HepG2 (cell line): ENCODE measurements around the gene TBC1D22A. TPM values are rescaled to one million over a fixed set of nuclear protein-coding genes. Genes with fewer than 3 reads are reported as not detected.

ENCODE experiments used
- ATAC-seq: fragments of 200-7000 bp; cut with Tn5 transposase; 3 replicates; pipeline ENCODE4 v1.9.1; 2020; ENCODE audit warnings: mild to moderate bottlenecking, moderate library complexity
- BruUV-seq: library from RNA; stranded (reverse); fragments of 400-500 nt; replicated peaks from 2 replicates; lab custom pipeline; 2021; lab: Mats Ljungman, UMichigan
- CTCF ChIA-PET: fragments of 300-600 bp; formaldehyde crosslinking; extraction: SDS; loops from one replicate; lab custom pipeline; 2021; ENCODE audit warnings: low total read pairs, inconsistent platforms, low intra/inter-chr PET ratio; lab: Yijun Ruan, JAX
- POLR2A ChIA-PET: fragments of 350-600 bp; sonication (Branson Sonifier 250); formaldehyde crosslinking; loops from one replicate; lab custom pipeline; 2020; ENCODE audit warnings: antibody characterized with exemption, inconsistent platforms; lab: Yijun Ruan, JAX
- DNase-seq: peaks from one replicate; pipeline ENCODE4 v3.0.0-alpha.2; 2015; ENCODE audit warnings: low spot score
- FAIRE-seq: peaks from 3 replicates; lab custom pipeline; 2011; peaks lifted over from hg19 to GRCh38; lab: Jason Lieb, UNC
- H2AFZ ChIP-seq: one replicate; pipeline ENCODE4 v1.6.1; 2011; ENCODE audit warnings: low read length, inconsistent platforms
- H3K27ac ChIP-seq: fragments of 300-600 bp; 3 replicates; pipeline ENCODE4 v1.8.0; 2011; ENCODE audit warnings: mixed run types, mild to moderate bottlenecking, mixed read lengths, low read length, inconsistent platforms; ENCODE audit not compliant: insufficient read depth; ENCODE audit errors: extremely low read length
- H3K27me3 ChIP-seq, 2 experiments: fragments of 200-600 bp in 1 of 2; 2 replicates in 1 of 2; 3 replicates in 1 of 2; pipeline versions ENCODE4 v1.6.0 to v1.8.0; 2011; ENCODE audit warnings: low read length in 2 of 2, mild to moderate bottlenecking in 2 of 2, moderate library complexity in 2 of 2, inconsistent platforms in 1 of 2; ENCODE audit not compliant: insufficient read depth in 2 of 2, control insufficient read depth in 1 of 2
- H3K36me3 ChIP-seq, 2 experiments: fragments of 200-600 bp in 1 of 2; replicated peaks in 1 of 2; 2 replicates in 1 of 2; 3 replicates in 1 of 2; pipeline versions ENCODE4 v1.5.1 to v1.8.0; 2011; ENCODE audit warnings: low read length in 2 of 2, inconsistent platforms in 1 of 2; ENCODE audit not compliant: insufficient read depth in 2 of 2, control insufficient read depth in 1 of 2
- H3K4me1 ChIP-seq: 2 replicates; pipeline ENCODE4 v1.5.1; 2012; ENCODE audit warnings: low read length, inconsistent platforms; ENCODE audit not compliant: insufficient read depth
- H3K4me2 ChIP-seq: 2 replicates; pipeline ENCODE4 v1.6.0; 2011; ENCODE audit warnings: low read depth, low read length, inconsistent platforms
- H3K4me3 ChIP-seq, 3 experiments: fragments of 200-600 bp in 1 of 3; sonication (generic), shearing (Covaris generic) in 1 of 3; replicated peaks in 1 of 3; 2 replicates each; pipeline ENCODE4 v1.5.1; 2011 to 2016; ENCODE audit warnings: low read length in 3 of 3, inconsistent platforms in 2 of 3, low read depth in 2 of 3, mild to moderate bottlenecking in 2 of 3, control low read depth in 1 of 3, mixed read lengths in 1 of 3; ENCODE audit not compliant: insufficient read depth in 1 of 3
- H3K79me2 ChIP-seq: one replicate; pipeline ENCODE4 v1.6.1; 2011; ENCODE audit warnings: low read length, inconsistent platforms; ENCODE audit not compliant: insufficient read depth
- H3K9ac ChIP-seq: 2 replicates; pipeline ENCODE4 v1.6.0; 2011; ENCODE audit warnings: mild to moderate bottlenecking, low read depth, low read length, inconsistent platforms; ENCODE audit not compliant: insufficient read depth
- H3K9me3 ChIP-seq: 2 replicates; pipeline ENCODE4 v1.5.1; 2012; ENCODE audit warnings: mild to moderate bottlenecking, low read length
- H4K20me1 ChIP-seq: 2 replicates; pipeline ENCODE4 v1.6.0; 2011; ENCODE audit warnings: inconsistent platforms, mild to moderate bottlenecking, low read length, moderate library complexity; ENCODE audit not compliant: insufficient read depth
- AKAP8 ChIP-seq: sonication (generic); formaldehyde crosslinking; IDR thresholded peaks from 2 replicates; pipeline ENCODE4 v1.5.1; 2020; ENCODE audit warnings: mild to moderate bottlenecking, missing genetic modification reagents
- HES4 ChIP-seq: sonication (generic); formaldehyde crosslinking; IDR thresholded peaks from 2 replicates; pipeline ENCODE4 v1.9.0; 2021; ENCODE audit warnings: mild to moderate bottlenecking, missing genetic modification reagents, borderline replicate concordance
- HOXA5 ChIP-seq: sonication (generic); formaldehyde crosslinking; IDR thresholded peaks from 2 replicates; pipeline ENCODE4 v1.4.0; 2020; ENCODE audit warnings: missing genetic modification reagents
- KAT7 ChIP-seq: IDR thresholded peaks from 2 replicates; pipeline ENCODE4 v1.6.1; 2018; ENCODE audit warnings: borderline replicate concordance, missing compliant biosample characterization
- NBN ChIP-seq: fragments of 450-650 bp; conservative IDR thresholded peaks from 2 replicates; pipeline ENCODE4 v1.6.1; 2017
- RFXAP ChIP-seq: sonication (generic); formaldehyde crosslinking; IDR thresholded peaks from 2 replicates; pipeline ENCODE4 v1.4.0; 2020; ENCODE audit warnings: missing genetic modification reagents, borderline replicate concordance
- SNAI1 ChIP-seq: sonication (generic); formaldehyde crosslinking; IDR thresholded peaks from 2 replicates; pipeline ENCODE4 v1.5.0; 2020; ENCODE audit warnings: mild to moderate bottlenecking, missing genetic modification reagents, borderline replicate concordance
- TBX2 ChIP-seq: sonication (generic); formaldehyde crosslinking; IDR thresholded peaks from 2 replicates; pipeline ENCODE4 v1.5.0; 2020; ENCODE audit warnings: missing genetic modification reagents, mild to moderate bottlenecking, borderline replicate concordance
- ZFY ChIP-seq: sonication (generic); formaldehyde crosslinking; IDR thresholded peaks from 2 replicates; pipeline ENCODE4 v1.4.0; 2020; ENCODE audit warnings: missing genetic modification reagents
- ZNF558 ChIP-seq: sonication (generic); formaldehyde crosslinking; IDR thresholded peaks from 2 replicates; pipeline ENCODE4 v1.9.0; 2022; ENCODE audit warnings: mild to moderate bottlenecking, missing genetic modification reagents, borderline replicate concordance
- ZNF850 ChIP-seq: sonication (generic); formaldehyde crosslinking; conservative IDR thresholded peaks from 2 replicates; pipeline ENCODE4 v1.9.0; 2021; ENCODE audit warnings: mild to moderate bottlenecking, missing genetic modification reagents
- ZNF878 ChIP-seq: sonication (generic); formaldehyde crosslinking; IDR thresholded peaks from 2 replicates; pipeline ENCODE4 v1.8.1; 2023; ENCODE audit warnings: mild to moderate bottlenecking, missing genetic modification reagents, moderate library complexity
- whole genome bisulfite sequencing: methylation state at CpG from one replicate; pipeline ENCODE4 v1.1.6; 2017; ENCODE audit warnings: low lambda C conversion rate; 5-methylcytosine and 5-hydroxymethylcytosine counted together
- in situ Hi-C: cut with HindIII; loops from 2 replicates; pipeline ENCODE4 v1.10.0; 2017; ENCODE audit warnings: low pct_unique_long_range_greater_than_20kb; ENCODE audit not compliant: extremely low pct_ligation_motif_present
- intact Hi-C: fragments of 100-400 bp; cut with micrococcal nuclease; formaldehyde crosslinking; loops from one replicate; pipeline ENCODE4 v1.10.0; 2022; ENCODE audit not compliant: unreplicated experiment
- polyA plus RNA-seq, 8 experiments: library from polyadenylated mRNA; depleted of rRNA in 3 of 8; stranded (reverse) in 7 of 8; unstranded in 1 of 8; fragments of >200 nt; fragmentation: Illumina TruSeq in 4 of 8; extraction: Trizol in 4 of 8; gene quantifications; 2 replicates each; pipeline versions ENCODE4 v1.2.1 to v1.2.3, GENCODE V29; 2011 to 2016; ENCODE audit warnings: low read depth in 4 of 8, missing spikeins in 1 of 8, mixed read lengths in 1 of 8; ENCODE audit not compliant: insufficient read depth in 1 of 8
- total RNA-seq, 5 experiments: library from RNA; depleted of rRNA; stranded (reverse); fragments of >200 nt; fragmentation: Illumina TruSeq; extraction: Trizol; gene quantifications; 2 replicates each; pipeline ENCODE4 v1.2.3, GENCODE V29; 2016; ENCODE audit warnings: low read depth in 1 of 5
- TF ChIP-seq, protein P1 (sequence below): sonication (generic); formaldehyde crosslinking; IDR thresholded peaks from 2 replicates; pipeline ENCODE4 v1.9.0; 2021; ENCODE audit warnings: missing genetic modification reagents, mild to moderate bottlenecking, borderline replicate concordance
- TF ChIP-seq, protein P2 (sequence below): sonication (generic); formaldehyde crosslinking; IDR thresholded peaks from 2 replicates; pipeline ENCODE4 v1.5.0; 2020; ENCODE audit warnings: missing genetic modification reagents, mild to moderate bottlenecking, borderline replicate concordance
- TF ChIP-seq, protein P3 (sequence below): sonication (generic); formaldehyde crosslinking; IDR thresholded peaks from 2 replicates; pipeline ENCODE4 v1.9.0; 2021; ENCODE audit warnings: missing genetic modification reagents, borderline replicate concordance
- TF ChIP-seq, protein P4 (sequence below): sonication (generic); formaldehyde crosslinking; IDR thresholded peaks from 2 replicates; pipeline ENCODE4 v1.4.0; 2020; ENCODE audit warnings: missing genetic modification reagents, mild to moderate bottlenecking, borderline replicate concordance

The TBC1D22A gene
- total and polyA plus RNA-seq, 2 of the 13 experiments (the other 11 are each of a cell fraction or from before 2014, with no cell fraction given): 17.3 to 18.0 TPM

DNA sequence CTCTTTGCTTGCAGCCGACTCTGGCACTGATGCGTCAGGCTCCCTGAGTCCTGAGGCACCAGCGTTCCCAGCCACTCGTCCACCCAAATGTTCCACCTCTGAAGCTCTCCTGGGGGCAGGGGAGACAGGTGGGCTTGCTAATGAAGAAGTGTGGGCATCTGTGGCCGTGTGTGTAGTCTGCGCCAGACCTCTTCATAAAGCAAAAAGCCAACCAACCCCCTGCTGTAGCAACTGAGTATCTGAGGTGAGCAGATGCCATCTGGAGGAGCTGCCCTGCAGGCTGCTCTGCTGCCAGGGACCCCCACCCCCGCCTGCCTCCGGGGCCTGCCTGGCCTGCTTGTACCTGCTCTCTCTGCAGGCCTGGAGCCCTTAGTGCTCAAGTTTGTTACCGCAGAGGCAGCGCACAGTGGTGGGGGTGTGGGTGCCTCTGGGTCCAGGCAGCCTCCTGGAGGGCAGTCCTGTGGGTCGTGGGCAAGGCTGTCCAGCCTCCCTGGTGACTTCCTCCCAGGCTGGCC lies 272.5 kb downstream of the TBC1D22A start:
- FAIRE-seq: no peak
- WGBS: 80% methylated on average over 7 of the region's 11 CpGs
- no peaks in the 10 kb centered on the region; the same call in 1 of the 2 replicates for H4K20me1 ChIP-seq
- H3K36me3 ChIP-seq: peaks cover 2 to 5% of the 10 kb centered on the region in 2 experiments; a peak in 3 of 5 replicates
- no peak overlapping the region for H3K4me2 ChIP-seq
- H3K4me1 ChIP-seq: peaks cover 20% of the 10 kb centered on the region
- H3K4me3 ChIP-seq: no peak overlapping the region
- intact Hi-C loops: no loop called here
- H3K9me3 ChIP-seq: no peaks in the 10 kb centered on the region
- no TSS peak for BruUV-seq
- ChIA-PET POLR2A (no interaction called here), CTCF (no interaction called here)
- in situ Hi-C loops: no loop called here
- TF ChIP-seq AKAP8 (CRISPR knock-in tag) (no peak), ZNF878 (CRISPR knock-in tag) (no peak), TBX2 (CRISPR knock-in tag) (no peak), RFXAP (CRISPR knock-in tag) (no peak), ZFY (CRISPR knock-in tag) (no peak), NBN (no peak), ZNF850 (CRISPR knock-in tag) (no peak), HES4 (no peak), KAT7 (no peak), ZNF558 (no peak), HOXA5 (CRISPR knock-in tag) (no peak), SNAI1 (CRISPR knock-in tag) (no peak)
- TF ChIP-seq, protein P1, sequence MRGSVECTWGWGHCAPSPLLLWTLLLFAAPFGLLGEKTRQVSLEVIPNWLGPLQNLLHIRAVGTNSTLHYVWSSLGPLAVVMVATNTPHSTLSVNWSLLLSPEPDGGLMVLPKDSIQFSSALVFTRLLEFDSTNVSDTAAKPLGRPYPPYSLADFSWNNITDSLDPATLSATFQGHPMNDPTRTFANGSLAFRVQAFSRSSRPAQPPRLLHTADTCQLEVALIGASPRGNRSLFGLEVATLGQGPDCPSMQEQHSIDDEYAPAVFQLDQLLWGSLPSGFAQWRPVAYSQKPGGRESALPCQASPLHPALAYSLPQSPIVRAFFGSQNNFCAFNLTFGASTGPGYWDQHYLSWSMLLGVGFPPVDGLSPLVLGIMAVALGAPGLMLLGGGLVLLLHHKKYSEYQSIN: no peak
- TF ChIP-seq, protein P2, sequence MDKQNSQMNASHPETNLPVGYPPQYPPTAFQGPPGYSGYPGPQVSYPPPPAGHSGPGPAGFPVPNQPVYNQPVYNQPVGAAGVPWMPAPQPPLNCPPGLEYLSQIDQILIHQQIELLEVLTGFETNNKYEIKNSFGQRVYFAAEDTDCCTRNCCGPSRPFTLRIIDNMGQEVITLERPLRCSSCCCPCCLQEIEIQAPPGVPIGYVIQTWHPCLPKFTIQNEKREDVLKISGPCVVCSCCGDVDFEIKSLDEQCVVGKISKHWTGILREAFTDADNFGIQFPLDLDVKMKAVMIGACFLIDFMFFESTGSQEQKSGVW (CRISPR knock-in tag): no peak
- TF ChIP-seq, protein P3, sequence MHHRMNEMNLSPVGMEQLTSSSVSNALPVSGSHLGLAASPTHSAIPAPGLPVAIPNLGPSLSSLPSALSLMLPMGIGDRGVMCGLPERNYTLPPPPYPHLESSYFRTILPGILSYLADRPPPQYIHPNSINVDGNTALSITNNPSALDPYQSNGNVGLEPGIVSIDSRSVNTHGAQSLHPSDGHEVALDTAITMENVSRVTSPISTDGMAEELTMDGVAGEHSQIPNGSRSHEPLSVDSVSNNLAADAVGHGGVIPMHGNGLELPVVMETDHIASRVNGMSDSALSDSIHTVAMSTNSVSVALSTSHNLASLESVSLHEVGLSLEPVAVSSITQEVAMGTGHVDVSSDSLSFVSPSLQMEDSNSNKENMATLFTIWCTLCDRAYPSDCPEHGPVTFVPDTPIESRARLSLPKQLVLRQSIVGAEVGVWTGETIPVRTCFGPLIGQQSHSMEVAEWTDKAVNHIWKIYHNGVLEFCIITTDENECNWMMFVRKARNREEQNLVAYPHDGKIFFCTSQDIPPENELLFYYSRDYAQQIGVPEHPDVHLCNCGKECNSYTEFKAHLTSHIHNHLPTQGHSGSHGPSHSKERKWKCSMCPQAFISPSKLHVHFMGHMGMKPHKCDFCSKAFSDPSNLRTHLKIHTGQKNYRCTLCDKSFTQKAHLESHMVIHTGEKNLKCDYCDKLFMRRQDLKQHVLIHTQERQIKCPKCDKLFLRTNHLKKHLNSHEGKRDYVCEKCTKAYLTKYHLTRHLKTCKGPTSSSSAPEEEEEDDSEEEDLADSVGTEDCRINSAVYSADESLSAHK (CRISPR knock-in tag): no peak
- TF ChIP-seq, protein P4, sequence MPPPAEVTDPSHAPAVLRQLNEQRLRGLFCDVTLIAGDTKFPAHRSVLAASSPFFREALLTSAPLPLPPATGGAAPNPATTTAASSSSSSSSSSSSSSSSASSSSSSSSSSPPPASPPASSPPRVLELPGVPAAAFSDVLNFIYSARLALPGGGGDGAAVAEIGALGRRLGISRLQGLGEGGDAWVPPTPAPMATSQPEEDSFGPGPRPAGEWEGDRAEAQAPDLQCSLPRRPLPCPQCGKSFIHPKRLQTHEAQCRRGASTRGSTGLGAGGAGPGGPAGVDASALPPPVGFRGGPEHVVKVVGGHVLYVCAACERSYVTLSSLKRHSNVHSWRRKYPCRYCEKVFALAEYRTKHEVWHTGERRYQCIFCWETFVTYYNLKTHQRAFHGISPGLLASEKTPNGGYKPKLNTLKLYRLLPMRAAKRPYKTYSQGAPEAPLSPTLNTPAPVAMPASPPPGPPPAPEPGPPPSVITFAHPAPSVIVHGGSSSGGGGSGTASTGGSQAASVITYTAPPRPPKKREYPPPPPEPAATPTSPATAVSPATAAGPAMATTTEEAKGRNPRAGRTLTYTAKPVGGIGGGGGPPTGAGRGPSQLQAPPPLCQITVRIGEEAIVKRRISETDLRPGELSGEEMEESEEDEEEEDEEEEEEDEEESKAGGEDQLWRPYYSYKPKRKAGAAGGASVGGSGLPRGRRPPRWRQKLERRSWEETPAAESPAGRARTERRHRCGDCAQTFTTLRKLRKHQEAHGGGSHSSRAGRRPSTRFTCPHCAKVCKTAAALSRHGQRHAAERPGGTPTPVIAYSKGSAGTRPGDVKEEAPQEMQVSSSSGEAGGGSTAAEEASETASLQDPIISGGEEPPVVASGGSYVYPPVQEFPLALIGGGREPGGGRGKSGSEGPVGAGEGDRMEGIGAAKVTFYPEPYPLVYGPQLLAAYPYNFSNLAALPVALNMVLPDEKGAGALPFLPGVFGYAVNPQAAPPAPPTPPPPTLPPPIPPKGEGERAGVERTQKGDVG (CRISPR knock-in tag): no peak
- H3K9ac ChIP-seq: no peak overlapping the region
- no peak overlapping the region for H2AFZ ChIP-seq
- H3K27ac ChIP-seq: no peak overlapping the region
- no peak for DNase-seq
- no peaks in the 10 kb centered on the region for H3K79me2 ChIP-seq
- ATAC-seq: no peak
- no peaks in the 10 kb centered on the region for H3K27me3 ChIP-seq
